ENCODE measurements around the gene TSG101.
A peak's percentile ranks its signal among the peaks of the same experiment; 100 is the strongest.

DNA sequence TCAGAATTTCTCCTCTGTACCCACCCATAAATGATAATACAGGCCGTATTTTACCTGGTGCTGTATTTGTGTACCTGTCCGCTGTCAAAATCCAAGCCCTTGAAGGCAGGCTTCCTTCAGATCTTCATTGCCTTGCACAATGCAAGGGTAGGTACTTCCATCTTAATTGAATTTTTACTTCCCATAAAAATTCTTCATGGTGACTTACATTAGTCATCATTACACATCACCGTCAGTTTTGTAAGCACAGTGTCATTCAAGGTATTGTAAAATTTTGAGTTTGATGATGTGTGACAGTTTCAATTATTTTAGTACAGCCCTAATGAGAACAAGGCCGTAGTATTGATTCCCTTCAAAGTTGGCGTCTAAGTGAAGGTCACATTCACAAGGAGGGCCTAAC, 770 bp upstream of the TSG101 start:
- TF ChIP-seq ZNF501 (tag by site-specific recombination; IDR thresholded peaks at IDR 0.05) (no peak), IKZF3 (tag by site-specific recombination; IDR thresholded peaks at IDR 0.05) (no peak), CTCF (tag by site-specific recombination; IDR thresholded peaks at IDR 0.05) (no peak), PRDM4 (tag by site-specific recombination; IDR thresholded peaks at IDR 0.05) (peak; percentile 38; the same call in 1 of the 2 replicates), SCRT1 (tag by site-specific recombination; IDR thresholded peaks at IDR 0.05; ENCODE audit: borderline replicate concordance) (no peak), KLF1 (tag by site-specific recombination; IDR thresholded peaks at IDR 0.05) (no peak), ZNF837 (tag by site-specific recombination; IDR thresholded peaks at IDR 0.05) (no peak), ZSCAN18 (tag by site-specific recombination; IDR thresholded peaks at IDR 0.05) (no peak), ZNF639 (tag by site-specific recombination; IDR thresholded peaks at IDR 0.05) (no peak), ZNF112 (tag by site-specific recombination; IDR thresholded peaks at IDR 0.05) (no peak)
- TF ChIP-seq, protein P1, sequence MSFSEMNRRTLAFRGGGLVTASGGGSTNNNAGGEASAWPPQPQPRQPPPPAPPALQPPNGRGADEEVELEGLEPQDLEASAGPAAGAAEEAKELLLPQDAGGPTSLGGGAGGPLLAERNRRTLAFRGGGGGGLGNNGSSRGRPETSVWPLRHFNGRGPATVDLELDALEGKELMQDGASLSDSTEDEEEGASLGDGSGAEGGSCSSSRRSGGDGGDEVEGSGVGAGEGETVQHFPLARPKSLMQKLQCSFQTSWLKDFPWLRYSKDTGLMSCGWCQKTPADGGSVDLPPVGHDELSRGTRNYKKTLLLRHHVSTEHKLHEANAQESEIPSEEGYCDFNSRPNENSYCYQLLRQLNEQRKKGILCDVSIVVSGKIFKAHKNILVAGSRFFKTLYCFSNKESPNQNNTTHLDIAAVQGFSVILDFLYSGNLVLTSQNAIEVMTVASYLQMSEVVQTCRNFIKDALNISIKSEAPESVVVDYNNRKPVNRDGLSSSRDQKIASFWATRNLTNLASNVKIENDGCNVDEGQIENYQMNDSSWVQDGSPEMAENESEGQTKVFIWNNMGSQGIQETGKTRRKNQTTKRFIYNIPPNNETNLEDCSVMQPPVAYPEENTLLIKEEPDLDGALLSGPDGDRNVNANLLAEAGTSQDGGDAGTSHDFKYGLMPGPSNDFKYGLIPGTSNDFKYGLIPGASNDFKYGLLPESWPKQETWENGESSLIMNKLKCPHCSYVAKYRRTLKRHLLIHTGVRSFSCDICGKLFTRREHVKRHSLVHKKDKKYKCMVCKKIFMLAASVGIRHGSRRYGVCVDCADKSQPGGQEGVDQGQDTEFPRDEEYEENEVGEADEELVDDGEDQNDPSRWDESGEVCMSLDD (tag by site-specific recombination; IDR thresholded peaks at IDR 0.05), result no peak
